Body of pancreas (tissue), 4 donors: ENCODE data around the gene NFKBIA.

Experiments used
- POLR2A ChIP-seq, 3 donors: fragments of 450-650 bp; IDR thresholded peaks; one replicate each; pipeline ENCODE4 v1.6.1; 2016; ENCODE audit warnings: antibody characterized with exemption in 3 of 3, mild to moderate bottlenecking in 2 of 3
- TF ChIP-seq, protein P1 (sequence below), 7 experiments: fragments of 450-650 bp in 4 of 7; fragments of 200-600 bp in 3 of 7; sonication (generic) in 3 of 7; IDR thresholded peaks; one replicate each; pipeline ENCODE4 v1.5.1; 2016 to 2019; ENCODE audit warnings: antibody characterized with exemption in 7 of 7

DNA sequence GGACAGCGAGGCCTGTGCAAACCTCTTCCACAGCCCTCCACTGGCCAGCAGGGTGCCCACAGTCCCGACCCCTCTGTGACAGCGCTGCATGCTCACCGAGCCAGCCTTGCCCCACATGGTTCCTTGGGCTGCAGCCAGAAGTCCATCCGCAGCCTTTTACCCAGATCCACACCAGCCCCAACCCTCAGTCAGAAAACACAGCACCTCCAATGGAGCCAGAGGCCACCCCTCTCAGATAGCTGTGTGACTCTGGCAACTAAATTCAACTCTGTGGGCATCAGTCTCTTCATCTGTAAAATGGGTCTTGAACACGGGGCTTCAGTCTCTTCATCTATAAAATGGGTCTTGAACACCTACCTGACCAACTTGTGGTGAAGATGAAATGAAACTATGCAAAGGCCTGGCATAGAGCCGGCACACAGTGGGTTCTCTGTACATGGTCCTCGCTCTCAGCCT, 38.0 kb downstream of the NFKBIA start:
- TF ChIP-seq, protein P1, sequence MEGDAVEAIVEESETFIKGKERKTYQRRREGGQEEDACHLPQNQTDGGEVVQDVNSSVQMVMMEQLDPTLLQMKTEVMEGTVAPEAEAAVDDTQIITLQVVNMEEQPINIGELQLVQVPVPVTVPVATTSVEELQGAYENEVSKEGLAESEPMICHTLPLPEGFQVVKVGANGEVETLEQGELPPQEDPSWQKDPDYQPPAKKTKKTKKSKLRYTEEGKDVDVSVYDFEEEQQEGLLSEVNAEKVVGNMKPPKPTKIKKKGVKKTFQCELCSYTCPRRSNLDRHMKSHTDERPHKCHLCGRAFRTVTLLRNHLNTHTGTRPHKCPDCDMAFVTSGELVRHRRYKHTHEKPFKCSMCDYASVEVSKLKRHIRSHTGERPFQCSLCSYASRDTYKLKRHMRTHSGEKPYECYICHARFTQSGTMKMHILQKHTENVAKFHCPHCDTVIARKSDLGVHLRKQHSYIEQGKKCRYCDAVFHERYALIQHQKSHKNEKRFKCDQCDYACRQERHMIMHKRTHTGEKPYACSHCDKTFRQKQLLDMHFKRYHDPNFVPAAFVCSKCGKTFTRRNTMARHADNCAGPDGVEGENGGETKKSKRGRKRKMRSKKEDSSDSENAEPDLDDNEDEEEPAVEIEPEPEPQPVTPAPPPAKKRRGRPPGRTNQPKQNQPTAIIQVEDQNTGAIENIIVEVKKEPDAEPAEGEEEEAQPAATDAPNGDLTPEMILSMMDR (IDR thresholded peaks at IDR 0.05) = no peak
- TF ChIP-seq POLR2A (IDR thresholded peaks at IDR 0.05) = no peak
